ENCODE data around the gene AEBP1.

Gene AEBP1

DNA sequence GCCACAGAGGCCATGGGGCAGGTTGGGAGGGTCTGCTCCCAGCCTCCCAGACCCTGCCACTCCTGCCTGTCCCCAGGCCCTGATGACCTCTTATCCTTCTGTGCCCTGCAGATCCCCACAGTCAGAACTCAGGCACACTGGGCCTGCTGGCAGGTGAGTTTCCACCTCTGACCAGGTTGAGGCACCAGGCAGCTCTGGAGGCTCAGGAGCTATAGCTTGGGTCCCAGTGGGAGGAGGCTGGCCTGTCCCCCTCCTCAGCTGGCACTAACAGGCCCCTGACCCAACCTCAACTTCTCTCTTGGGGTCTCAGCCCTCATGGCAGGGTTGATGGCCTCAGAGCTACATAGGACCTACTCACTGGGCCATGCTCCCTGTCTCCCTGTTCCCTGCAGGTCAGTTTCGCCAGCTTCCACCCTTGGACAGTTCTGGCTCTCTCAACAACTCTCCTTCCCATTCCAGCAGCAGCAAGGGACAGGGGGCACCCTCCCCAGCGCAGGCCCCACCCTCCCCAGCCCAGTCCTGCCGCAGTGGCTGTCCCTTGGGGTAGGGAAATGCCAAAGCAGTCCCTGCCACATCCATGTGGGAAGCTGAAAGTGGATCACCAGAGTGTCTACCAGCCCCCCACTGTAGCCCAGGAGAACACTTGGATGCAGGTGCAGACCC lies 2.7 kb upstream of the AEBP1 start:
- Histone ChIP-seq H3K4me3 (ENCODE audit: low read depth, low read length) (no peak overlapping the region), H3K9ac (ENCODE audit: low read length) (no peak overlapping the region), H3K9me3 (ENCODE audit: control insufficient read depth, insufficient read depth, low read depth, low read length) (no peaks in the 10 kb centered on the region), H3K36me3 (ENCODE audit: control insufficient read depth, insufficient read depth, low read length) (no peaks in the 10 kb centered on the region), H3K27me3 (ENCODE audit: control insufficient read depth, insufficient read depth, low read length) (peaks cover 31% of the 10 kb centered on the region), H3K27ac (ENCODE audit: low read depth, low read length) (no peak overlapping the region), H3K4me1 (ENCODE audit: control insufficient read depth, insufficient read depth, low read length) (peaks cover 13% of the 10 kb centered on the region)

- Histone ChIP-seq H3K4me1 (ENCODE audit: control insufficient read depth, insufficient read depth, low read length) (peaks cover 13% of the 10 kb centered on the region), H3K36me3 (ENCODE audit: control insufficient read depth, insufficient read depth, low read length) (peaks cover 3% of the 10 kb centered on the region), H3K27ac (ENCODE audit: low read depth, low read length) (no peak overlapping the region), H3K27me3 (ENCODE audit: control insufficient read depth, insufficient read depth, low read length) (peaks cover 31% of the 10 kb centered on the region), H3K9me3 (ENCODE audit: control insufficient read depth, insufficient read depth, low read depth, low read length) (no peaks in the 10 kb centered on the region), H3K9ac (ENCODE audit: low read length) (no peak overlapping the region), H3K4me3 (ENCODE audit: low read depth, low read length) (no peak overlapping the region)
Measured at GRCh38 chr7:44101966-44102845, 1.9 kb upstream of the AEBP1 start.

GRCh38 chr7:44102846-44103565 lies 1.1 kb upstream of the AEBP1 start:
- Histone ChIP-seq H3K9me3 (ENCODE audit: control insufficient read depth, insufficient read depth, low read depth, low read length) (no peaks in the 10 kb centered on the region), H3K27me3 (ENCODE audit: control insufficient read depth, insufficient read depth, low read length) (peaks cover 31% of the 10 kb centered on the region), H3K9ac (ENCODE audit: low read length) (no peak overlapping the region), H3K4me3 (ENCODE audit: low read depth, low read length) (peak overlapping the region; percentile 61), H3K36me3 (ENCODE audit: control insufficient read depth, insufficient read depth, low read length) (peaks cover 7% of the 10 kb centered on the region), H3K4me1 (ENCODE audit: control insufficient read depth, insufficient read depth, low read length) (peaks cover 13% of the 10 kb centered on the region), H3K27ac (ENCODE audit: low read depth, low read length) (no peak overlapping the region)

GRCh38 chr7:44103566-44103922 lies 601 bp upstream of the AEBP1 start:
- Histone ChIP-seq H3K27me3 (ENCODE audit: control insufficient read depth, insufficient read depth, low read length) (peaks cover 31% of the 10 kb centered on the region), H3K4me1 (ENCODE audit: control insufficient read depth, insufficient read depth, low read length) (peaks cover 13% of the 10 kb centered on the region), H3K4me3 (ENCODE audit: low read depth, low read length) (peak overlapping the region; percentile 61), H3K36me3 (ENCODE audit: control insufficient read depth, insufficient read depth, low read length) (peaks cover 11% of the 10 kb centered on the region), H3K27ac (ENCODE audit: low read depth, low read length) (no peak overlapping the region), H3K9ac (ENCODE audit: low read length) (no peak overlapping the region), H3K9me3 (ENCODE audit: control insufficient read depth, insufficient read depth, low read depth, low read length) (no peaks in the 10 kb centered on the region)

DNA sequence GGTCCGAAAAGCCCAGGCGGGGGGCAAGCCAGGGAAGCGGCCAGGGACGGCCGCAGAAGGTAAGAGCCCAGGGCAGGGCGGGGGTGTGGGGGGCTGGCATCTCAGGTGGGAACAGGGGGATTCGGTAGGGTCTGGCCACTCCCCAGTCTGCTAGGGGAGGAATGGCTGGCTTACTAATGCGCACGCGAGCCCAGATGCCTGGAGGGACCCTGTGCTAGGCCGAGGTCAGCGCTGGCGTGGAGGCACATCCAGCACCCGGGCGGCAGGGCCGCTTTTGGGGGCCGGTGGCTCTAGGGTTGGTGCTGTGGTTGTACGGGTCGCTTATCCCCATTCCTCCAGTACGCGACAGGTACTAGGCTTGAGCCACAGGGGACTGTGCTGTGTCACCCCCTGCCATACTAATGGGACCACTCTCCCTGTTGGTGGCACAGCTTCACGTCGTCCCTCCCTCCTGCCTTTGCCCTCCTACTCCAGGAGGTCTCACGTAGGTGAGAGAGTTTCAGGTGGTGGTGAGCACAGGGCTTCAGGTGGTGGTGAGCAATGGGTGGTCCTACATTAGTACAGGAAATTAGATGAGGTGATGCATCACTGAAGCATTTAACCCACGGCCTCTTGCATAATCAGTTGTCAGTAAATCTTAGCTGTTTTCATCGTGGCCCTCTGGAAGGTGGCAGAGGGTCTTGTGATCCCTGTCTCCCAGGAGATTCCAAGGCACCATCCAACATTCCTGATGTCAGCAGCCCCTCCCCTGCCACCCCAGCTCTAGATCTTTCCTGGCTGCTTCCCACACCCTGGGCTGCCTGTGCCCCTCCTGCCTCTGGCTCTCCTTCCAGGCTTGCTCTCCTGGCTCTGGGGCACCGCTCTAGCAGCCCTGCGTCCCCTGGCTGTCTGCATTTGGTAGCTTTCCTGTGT lies 971 bp downstream of the AEBP1 start:
- peaks cover 18% of the 10 kb centered on the region for H3K36me3 ChIP-seq (ENCODE audit: control insufficient read depth, insufficient read depth, low read length)
- H3K4me3 ChIP-seq (ENCODE audit: low read depth, low read length) = peak overlapping the region; percentile 61
- H3K9ac ChIP-seq (ENCODE audit: low read length) = no peak overlapping the region
- no peaks in the 10 kb centered on the region for H3K9me3 ChIP-seq (ENCODE audit: control insufficient read depth, insufficient read depth, low read depth, low read length)
- peaks cover 13% of the 10 kb centered on the region for H3K4me1 ChIP-seq (ENCODE audit: control insufficient read depth, insufficient read depth, low read length)
- H3K27me3 ChIP-seq (ENCODE audit: control insufficient read depth, insufficient read depth, low read length) = peaks cover 31% of the 10 kb centered on the region
- H3K27ac ChIP-seq (ENCODE audit: low read depth, low read length) = no peak overlapping the region

GRCh38 chr7:44105832-44106231 lies 1.7 kb downstream of the AEBP1 start:
- Histone ChIP-seq H3K27me3 (ENCODE audit: control insufficient read depth, insufficient read depth, low read length) (peaks cover 31% of the 10 kb centered on the region), H3K9me3 (ENCODE audit: control insufficient read depth, insufficient read depth, low read depth, low read length) (no peaks in the 10 kb centered on the region), H3K27ac (ENCODE audit: low read depth, low read length) (no peak overlapping the region), H3K4me1 (ENCODE audit: control insufficient read depth, insufficient read depth, low read length) (peaks cover 13% of the 10 kb centered on the region), H3K9ac (ENCODE audit: low read length) (no peak overlapping the region), H3K36me3 (ENCODE audit: control insufficient read depth, insufficient read depth, low read length) (peaks cover 25% of the 10 kb centered on the region), H3K4me3 (ENCODE audit: low read depth, low read length) (peak overlapping the region; percentile 61; the same call in 1 of the 2 replicates)

DNA sequence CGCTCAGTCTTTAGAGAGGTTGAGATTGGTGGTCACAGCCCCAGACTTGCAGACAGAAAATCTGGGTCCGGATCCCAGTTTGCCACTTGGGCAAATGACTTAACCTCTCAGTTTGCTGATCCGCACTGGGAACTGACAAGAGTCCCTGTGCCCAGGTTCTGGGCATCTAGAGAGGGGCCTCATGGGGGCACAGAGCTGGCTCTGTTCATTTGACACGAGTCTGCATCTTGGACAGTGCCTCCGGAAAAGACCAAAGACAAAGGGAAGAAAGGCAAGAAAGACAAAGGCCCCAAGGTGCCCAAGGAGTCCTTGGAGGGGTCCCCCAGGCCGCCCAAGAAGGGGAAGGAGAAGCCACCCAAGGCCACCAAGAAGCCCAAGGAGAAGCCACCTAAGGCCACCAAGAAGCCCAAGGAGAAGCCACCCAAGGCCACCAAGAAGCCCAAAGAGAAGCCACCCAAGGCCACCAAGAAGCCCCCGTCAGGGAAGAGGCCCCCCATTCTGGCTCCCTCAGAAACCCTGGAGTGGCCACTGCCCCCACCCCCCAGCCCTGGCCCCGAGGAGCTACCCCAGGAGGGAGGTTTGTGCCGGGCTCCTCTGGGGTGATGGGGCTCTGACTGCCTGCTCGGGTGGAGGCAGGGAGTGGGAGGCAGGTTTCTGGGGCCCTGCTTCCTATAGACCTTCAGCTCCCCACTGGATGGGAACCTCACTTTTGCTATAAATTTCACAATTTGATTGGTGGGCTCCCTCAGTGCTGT lies 2.3 kb downstream of the AEBP1 start:
- Histone ChIP-seq H3K4me1 (ENCODE audit: control insufficient read depth, insufficient read depth, low read length) (peaks cover 13% of the 10 kb centered on the region), H3K36me3 (ENCODE audit: control insufficient read depth, insufficient read depth, low read length) (peaks cover 29% of the 10 kb centered on the region), H3K9ac (ENCODE audit: low read length) (no peak overlapping the region), H3K27ac (ENCODE audit: low read depth, low read length) (no peak overlapping the region), H3K4me3 (ENCODE audit: low read depth, low read length) (no peak overlapping the region), H3K27me3 (ENCODE audit: control insufficient read depth, insufficient read depth, low read length) (peaks cover 31% of the 10 kb centered on the region), H3K9me3 (ENCODE audit: control insufficient read depth, insufficient read depth, low read depth, low read length) (no peaks in the 10 kb centered on the region)

DNA sequence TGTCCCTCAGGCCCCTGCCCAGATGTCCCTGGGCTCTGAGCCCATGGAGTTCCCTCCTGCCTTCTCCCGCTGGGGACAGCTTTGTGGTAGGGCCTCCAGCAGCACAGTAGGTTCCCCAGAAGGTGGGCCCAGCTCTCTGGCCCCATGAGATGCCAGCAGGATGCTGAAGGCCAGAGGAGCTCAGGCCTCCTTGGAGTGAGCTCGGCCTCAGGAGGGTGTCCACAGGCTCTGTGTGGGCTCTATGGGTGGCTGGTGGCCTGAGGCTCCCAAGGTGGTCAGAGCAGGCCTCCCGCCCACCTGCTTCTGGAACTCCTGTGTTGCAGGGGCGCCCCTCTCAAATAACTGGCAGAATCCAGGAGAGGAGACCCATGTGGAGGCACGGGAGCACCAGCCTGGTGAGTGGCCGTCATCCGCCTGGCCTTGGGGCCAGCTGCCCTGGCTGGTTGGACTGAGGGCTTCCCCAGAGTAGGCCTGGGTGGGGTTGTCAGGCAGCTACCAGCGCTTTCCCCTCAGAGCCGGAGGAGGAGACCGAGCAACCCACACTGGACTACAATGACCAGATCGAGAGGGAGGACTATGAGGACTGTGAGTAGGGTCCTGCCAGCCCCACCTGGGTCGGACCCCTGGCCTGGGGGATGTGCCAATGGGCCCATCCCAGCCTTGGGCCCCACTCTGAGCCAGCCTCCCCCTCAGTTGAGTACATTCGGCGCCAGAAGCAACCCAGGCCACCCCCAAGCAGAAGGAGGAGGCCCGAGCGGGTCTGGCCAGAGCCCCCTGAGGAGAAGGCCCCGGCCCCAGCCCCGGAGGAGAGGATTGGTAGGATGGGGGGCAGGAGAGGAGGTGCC lies 3.2 kb downstream of the AEBP1 start:
- Histone ChIP-seq H3K4me1 (ENCODE audit: control insufficient read depth, insufficient read depth, low read length) (peaks cover 13% of the 10 kb centered on the region), H3K9me3 (ENCODE audit: control insufficient read depth, insufficient read depth, low read depth, low read length) (no peaks in the 10 kb centered on the region), H3K9ac (ENCODE audit: low read length) (no peak overlapping the region), H3K36me3 (ENCODE audit: control insufficient read depth, insufficient read depth, low read length) (peaks cover 33% of the 10 kb centered on the region), H3K27me3 (ENCODE audit: control insufficient read depth, insufficient read depth, low read length) (peaks cover 24% of the 10 kb centered on the region), H3K4me3 (ENCODE audit: low read depth, low read length) (no peak overlapping the region), H3K27ac (ENCODE audit: low read depth, low read length) (no peak overlapping the region)

DNA sequence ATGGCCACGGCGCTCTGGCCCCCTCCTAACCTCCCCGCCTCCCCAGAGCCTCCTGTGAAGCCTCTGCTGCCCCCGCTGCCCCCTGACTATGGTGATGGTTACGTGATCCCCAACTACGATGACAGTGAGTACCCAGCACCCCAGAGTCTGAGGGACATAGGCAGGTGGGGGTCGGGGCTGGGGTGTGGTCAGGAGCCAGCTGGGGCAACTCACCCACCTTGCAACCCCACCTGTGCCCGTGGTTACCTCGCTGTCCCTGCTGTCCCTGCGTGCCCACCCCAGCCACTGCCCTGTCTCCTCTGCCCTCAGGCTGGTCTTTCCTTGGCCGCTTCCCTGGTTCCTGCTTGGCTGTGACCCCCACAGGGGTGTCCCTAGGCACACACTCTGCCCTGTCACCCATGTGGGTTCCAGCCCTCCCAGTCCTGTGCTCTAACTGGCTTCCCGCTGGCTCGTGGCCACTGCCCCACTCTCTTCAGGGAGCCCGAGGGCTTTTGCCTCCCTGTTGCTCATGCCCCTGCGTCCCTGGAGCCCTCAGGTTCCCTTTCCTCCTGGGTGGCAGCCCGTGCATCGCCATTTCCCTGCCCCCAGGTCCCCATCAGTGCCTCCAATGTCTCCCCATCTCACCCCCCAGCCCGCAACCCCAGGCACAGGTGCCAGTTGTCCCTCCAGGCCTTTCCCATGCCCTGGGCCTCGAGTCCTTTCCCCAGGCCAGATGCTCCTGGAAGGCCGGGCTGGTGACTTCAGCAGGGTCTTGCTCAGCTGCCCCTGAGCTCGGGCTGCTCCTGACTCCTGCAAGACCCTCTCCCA lies 4.0 kb downstream of the AEBP1 start:
- Histone ChIP-seq H3K9ac (ENCODE audit: low read length) (no peak overlapping the region), H3K27ac (ENCODE audit: low read depth, low read length) (no peak overlapping the region), H3K4me3 (ENCODE audit: low read depth, low read length) (no peak overlapping the region), H3K27me3 (ENCODE audit: control insufficient read depth, insufficient read depth, low read length) (peaks cover 16% of the 10 kb centered on the region), H3K4me1 (ENCODE audit: control insufficient read depth, insufficient read depth, low read length) (peaks cover 16% of the 10 kb centered on the region), H3K9me3 (ENCODE audit: control insufficient read depth, insufficient read depth, low read depth, low read length) (no peaks in the 10 kb centered on the region), H3K36me3 (ENCODE audit: control insufficient read depth, insufficient read depth, low read length) (peaks cover 36% of the 10 kb centered on the region)
